ENCODE data around the gene SPON1.
"Not testable (repeated sequence)": the region's sequence is repeated elsewhere in the genome, so short reads cannot be mapped to it uniquely, and the experiment has no call there.

The SPON1 gene

GRCh38 chr11:13962562-13963168 lies at the start of gene SPON1:
TSS of gene SPON1 (plus strand) at chr11:13962723. CDS start at chr11:13962905, 182 bp downstream.
- no peak for DNase-seq (ENCODE audit: low read depth)

DNA sequence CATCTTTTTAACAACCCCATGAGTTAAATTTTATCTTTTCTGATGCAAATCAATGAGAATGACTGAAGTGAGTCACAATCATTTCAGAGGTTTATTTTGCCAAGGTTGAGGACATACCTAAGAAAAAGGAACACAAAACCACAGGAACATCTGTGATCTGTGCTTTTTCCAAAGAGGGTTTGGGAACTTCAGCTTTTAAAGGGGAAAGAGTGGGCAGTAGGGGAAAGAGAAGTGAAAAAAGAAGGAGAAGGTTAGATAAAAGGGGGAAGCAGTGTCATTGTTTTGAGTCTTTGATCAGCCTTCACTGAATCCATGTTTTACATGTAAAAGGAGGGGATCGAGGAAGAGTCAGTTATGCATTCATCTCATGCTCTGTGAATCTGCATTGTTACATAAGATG lies 45.3 kb upstream of the SPON1 start:
- no peak for DNase-seq (ENCODE audit: low read depth)

DNA sequence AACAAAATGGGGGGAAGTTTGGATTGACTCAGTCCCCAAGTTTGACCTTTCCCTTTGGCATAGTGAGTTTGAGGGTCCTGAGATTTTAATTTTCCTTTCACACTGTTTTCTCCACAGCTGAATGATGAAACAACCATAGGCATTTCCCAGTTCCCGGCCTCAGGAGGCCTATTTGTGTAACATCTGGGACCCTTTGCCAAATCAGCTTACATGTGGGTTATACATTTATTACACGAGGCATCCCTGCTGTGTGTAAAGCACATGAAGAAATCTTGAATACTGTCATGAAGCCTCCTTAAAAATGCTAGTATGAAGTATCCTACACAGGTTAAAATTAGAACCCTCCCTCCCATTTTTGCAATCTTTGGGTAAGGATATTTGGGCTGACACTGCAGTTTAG lies 44.6 kb upstream of the SPON1 start:
- no peak for DNase-seq (ENCODE audit: low read depth)

DNA sequence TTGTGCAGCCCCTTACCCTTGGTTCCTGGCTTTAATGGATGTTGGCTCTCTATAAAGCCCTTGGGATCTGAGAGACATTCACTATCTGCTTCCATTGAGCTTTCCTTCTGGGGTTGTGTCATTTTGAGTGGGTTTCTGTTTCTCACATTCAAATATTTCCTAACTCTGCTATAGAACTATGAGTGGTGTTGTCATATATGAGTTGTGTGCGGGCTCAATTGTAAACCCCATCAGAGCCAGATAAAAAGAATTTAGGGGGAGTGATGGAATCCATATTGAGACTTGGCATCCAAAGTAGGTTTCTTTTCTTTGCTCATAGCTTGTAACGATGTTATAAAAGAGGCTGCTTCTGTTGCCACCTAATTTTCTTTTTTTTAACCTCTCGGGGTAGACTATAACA lies 41.8 kb upstream of the SPON1 start:
- DNase-seq (ENCODE audit: low read depth) = no peak

DNA sequence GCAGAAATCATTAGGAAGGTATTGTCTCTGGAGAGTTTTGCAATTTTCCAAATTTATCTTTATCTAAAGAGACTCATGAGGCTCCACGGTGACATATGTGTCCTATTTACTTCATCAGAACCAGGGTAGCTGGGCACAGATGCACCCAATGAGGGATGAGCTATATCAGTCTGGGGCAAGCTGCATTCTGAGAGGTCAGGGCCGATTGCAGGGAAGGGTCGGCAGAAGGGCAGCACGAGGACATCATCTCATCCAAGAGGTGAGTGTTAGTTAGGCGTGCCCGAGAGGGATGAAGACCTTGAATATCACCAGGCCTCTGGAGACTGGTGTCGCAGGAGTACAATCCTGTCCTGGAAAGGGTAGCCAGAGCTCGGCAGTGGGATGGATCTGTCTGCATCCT lies 41.0 kb upstream of the SPON1 start:
- no peak for DNase-seq (ENCODE audit: low read depth)

DNA sequence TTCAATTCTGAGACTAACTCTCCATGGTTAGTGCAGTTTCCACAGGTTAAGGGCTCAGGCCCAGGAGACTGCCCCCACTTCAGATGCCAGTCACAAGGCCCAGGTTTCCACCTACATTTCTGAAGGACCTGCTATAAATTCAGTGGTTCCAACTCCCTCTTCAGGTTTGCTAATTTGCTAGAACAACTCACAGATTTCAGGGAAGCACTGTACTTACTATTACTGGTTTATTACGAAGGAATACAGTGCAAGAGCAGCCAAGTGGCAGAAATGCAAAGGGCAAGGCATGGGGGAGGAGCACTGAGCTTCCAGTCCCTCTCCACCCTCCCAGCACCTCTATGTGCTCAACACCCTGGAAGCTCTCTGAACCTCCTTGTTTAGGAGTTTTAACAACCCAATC lies 39.3 kb upstream of the SPON1 start:
- DNase-seq (ENCODE audit: low read depth) = no peak

GRCh38 chr11:13923716-13924650 lies 38.5 kb upstream of the SPON1 start:
- DNase-seq (ENCODE audit: low read depth) = no peak

GRCh38 chr11:13924801-13925327 lies 37.7 kb upstream of the SPON1 start:
- no peak for DNase-seq (ENCODE audit: low read depth)

- not testable (repeated sequence) for DNase-seq (ENCODE audit: low read depth)
Observed at GRCh38 chr11:13926366-13926765, 36.2 kb upstream of the SPON1 start.

DNA sequence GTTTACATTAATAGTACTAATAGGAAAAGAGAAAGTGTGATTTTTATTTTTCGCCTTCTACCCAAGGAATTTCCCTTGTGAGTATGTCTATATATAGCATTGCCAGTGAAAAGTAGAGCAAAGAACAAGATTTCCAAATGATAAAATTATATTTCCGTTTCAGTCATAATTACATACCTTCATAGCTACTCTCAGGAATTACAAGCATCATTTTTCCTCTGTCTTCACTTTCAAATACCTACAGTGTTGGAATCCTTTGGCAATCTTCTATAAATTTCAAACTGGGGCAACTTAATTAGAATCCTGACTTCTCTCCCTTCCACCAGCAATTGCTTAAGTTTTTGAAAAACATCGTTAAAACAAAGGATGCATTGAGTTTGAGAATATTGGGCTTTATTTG lies 35.5 kb upstream of the SPON1 start:
- no peak for DNase-seq (ENCODE audit: low read depth)

DNA sequence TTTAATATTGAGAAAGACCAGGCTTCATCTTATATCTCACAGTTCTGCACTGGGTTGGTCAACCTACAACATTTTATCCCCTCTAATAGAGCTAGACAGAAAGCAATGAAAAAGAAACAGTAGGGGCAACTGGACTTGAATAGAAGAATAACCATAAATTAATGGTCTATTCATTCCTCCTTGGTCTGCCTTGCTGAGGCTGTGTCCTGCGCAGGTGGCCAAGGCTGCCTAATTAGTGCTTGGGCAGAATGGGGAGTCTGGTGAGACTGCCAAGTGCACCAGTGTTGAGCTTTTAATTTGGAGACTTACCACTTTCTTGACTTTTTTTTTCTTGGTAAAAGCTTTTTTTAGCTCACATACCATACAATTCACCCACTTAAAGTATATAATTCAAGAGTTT lies 35.0 kb upstream of the SPON1 start:
- no peak for DNase-seq (ENCODE audit: low read depth)

DNA sequence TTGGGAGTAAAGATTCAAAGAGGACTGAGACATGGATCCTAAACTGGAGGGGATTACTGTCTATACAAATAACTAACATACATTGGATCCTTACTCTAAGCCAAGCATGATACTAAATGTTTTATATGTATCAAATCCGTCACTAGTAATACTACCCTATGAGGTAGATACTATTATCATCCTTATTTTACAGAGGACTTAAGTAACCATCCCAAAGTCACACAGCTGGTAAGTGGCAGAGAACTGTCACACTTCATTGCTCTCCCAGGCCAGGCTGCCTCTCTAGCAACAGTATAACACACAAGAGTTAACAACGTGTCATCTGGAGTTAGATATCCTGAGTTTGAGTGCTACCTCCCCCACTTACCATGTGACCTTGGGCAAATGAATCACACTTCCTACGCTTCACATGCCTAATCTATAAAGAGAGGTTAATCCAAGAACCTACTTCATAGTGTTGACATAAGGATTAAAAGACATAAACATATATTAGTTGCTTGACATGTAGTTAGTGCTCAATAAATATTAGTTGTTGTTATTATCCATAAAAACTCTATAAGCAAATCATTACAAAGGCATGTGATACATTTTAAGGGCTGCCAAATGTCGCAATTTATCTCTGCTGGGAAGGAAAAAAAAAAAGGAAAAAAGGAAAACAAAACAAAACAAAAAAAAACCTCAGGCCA lies 33.8 kb upstream of the SPON1 start:
- no peak for DNase-seq (ENCODE audit: low read depth)

DNA sequence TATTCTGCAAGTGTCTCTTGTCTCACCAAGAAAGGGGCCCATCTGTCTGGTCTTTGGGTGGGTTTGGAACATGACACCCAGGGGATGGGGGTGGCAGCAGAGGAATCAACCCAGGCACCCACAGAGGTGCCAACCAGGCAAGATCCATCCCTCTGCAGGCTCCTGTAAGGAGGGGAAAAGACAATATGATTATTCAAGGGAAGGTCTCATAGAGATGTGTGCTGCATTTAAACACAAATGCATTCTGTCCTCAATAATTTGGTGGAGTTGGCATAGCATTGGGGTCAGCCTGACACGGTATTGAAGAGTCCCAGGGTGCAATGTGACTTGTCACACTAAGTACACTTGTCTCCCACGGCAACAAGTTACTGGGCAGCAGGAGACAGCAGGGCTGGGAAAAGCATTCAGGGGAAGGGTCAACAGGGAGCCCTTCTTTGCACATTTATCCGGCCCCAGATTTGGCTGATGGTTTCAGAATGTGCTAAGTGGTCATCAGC lies 33.1 kb upstream of the SPON1 start:
- DNase-seq (ENCODE audit: low read depth) = no peak

- no peak for DNase-seq (ENCODE audit: low read depth)
Observed at GRCh38 chr11:13931356-13931755, 31.2 kb upstream of the SPON1 start.

GRCh38 chr11:13937154-13937553 lies 25.4 kb upstream of the SPON1 start:
- not testable (repeated sequence) for DNase-seq (ENCODE audit: low read depth)

- DNase-seq (ENCODE audit: low read depth) = not testable (repeated sequence)
Observed at GRCh38 chr11:13938829-13939228, 23.7 kb upstream of the SPON1 start.

GRCh38 chr11:13939961-13940906 lies 22.3 kb upstream of the SPON1 start:
- no peak for DNase-seq (ENCODE audit: low read depth)

- no peak for DNase-seq (ENCODE audit: low read depth)
Observed at GRCh38 chr11:13940907-13941256, 21.6 kb upstream of the SPON1 start.

GRCh38 chr11:13941775-13942174 lies 20.7 kb upstream of the SPON1 start:
- DNase-seq (ENCODE audit: low read depth) = no peak

DNA sequence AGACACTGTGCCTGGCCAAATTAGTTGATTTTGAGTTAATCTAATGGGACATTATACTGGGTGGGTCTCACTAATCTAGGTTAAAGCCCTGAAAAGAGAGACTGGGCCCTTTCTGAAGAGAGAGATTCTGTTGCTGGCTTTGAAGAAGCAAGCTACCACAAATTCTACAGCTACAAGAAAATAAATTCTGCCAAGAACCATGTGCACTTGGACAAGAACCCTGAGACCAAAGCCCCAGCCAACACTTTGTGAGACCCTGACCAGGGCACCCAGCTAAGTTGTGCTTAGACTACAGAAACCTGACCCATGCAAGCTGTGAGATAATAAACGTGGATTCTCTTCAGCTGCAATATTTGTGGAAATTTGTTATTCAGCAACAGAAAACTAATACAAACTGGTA lies 20.1 kb upstream of the SPON1 start:
- no peak for DNase-seq (ENCODE audit: low read depth)

DNA sequence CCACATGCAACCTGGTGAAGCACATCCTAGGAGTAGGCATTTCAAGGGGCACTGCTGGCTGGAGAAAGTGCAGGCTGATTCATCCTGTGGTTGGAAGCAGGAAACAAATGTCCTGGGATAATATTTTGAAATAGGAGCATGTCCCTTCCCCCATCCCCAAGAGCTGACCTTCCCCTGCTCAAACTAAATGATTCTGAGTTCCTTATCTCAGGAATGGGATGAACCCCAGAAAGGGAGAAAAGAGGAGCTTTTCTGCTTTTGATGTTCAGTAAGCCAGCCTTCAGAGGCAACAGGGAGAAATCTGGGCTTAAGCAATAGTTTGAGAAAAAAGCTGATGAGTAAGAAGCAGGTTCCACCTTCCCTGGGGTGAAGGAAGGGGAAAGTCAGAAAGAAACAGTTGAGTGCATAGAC lies 19.5 kb upstream of the SPON1 start:
- no peak for DNase-seq (ENCODE audit: low read depth)

All from stimulated activated CD8-positive, alpha-beta memory T cell treated with anti-CD3 and anti-CD28 coated beads, Interleukin-15, amount 100 ng/mL, for 24 hours (primary cell).